Frontal cortex (tissue), 4 donors: ENCODE results near the gene NEDD4. TPM values are rescaled to one million over a fixed set of nuclear protein-coding genes. Genes with fewer than 3 reads are reported as not detected.
"Not testable (repeated sequence)": the region's sequence is repeated elsewhere in the genome, so short reads cannot be mapped to it uniquely, and the experiment has no call there.

Experiments
- DNase-seq, 2 donors: peaks; one replicate each; pipeline ENCODE4 v3.0.0; 2012; ENCODE audit warnings: low spot score in 2 of 2
- FAIRE-seq: peaks from 2 replicates; lab custom pipeline; 2012; peaks lifted over from hg19 to GRCh38; lab: Jason Lieb, UNC
- total RNA-seq: library from RNA; depleted of rRNA; stranded (reverse); fragments of >200 nt; gene quantifications from one replicate; pipeline ENCODE4 v1.2.3, GENCODE V29; 2014
- donor health status: control.
- donor health status: control.
- donor health status: control.

NEDD4 gene
- total RNA-seq, 1 donor from 2014 or later, result 5.7 TPM

DNA sequence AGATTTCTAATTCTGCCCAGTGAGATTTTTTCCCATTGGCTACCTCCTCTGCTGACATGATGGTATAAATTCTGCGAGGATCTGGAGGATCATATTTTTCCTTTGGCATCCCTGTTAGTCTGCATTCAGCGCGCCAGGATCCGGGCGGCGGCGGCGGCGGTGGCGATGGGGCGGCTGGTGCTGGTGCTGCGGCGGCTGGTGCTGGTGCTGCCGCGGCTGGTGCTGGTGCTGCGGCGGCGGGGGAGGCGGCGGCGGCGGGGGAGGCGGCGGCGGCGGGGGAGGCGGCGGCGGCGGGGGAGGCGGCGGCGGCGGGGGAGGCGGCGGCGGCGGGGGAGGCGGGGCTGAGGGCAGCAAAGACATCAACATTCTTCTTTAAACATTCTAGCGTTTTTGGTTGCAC lies 13.6 kb upstream of the NEDD4 start:
- not testable (repeated sequence) for DNase-seq, FAIRE-seq

DNA sequence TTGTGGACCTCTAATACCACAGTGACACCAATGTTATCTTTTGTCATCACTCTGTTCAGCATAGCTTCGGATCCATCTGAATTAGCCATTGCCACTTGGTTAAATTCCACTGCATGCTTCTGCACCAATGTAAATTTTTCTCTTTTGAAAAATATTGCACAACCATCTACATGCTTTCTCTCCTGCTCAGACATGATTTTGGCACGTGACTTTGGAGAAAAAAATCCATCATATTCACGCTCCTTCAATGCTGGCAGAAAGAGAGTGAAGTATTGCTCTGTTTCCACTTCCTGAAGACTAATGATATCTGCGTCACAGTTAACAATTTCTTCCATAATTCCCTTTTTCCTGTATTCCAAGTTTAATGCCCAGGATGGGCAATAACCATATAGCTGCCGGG lies 13.0 kb upstream of the NEDD4 start:
- FAIRE-seq, DNase-seq: not testable (repeated sequence)

DNA sequence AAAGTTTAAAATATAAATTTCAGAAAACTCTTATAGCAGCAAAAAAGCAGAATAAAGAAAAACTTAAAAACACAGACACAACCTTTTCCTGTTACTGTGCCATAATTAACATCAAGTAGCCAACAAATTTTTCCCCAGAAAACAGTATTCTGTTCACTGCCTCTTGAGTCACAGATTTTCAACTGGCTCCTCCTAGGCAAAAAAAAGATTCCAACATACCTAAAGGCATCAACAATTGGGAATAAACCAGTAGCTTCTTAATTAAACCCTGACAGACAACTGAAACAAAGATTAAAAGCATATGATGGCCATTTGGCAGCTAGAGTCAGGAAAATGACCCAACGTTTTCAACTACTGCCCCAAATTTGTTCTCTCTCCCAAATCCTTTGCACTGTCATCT lies 10.9 kb upstream of the NEDD4 start:
- not testable (repeated sequence) for FAIRE-seq, DNase-seq

DNA sequence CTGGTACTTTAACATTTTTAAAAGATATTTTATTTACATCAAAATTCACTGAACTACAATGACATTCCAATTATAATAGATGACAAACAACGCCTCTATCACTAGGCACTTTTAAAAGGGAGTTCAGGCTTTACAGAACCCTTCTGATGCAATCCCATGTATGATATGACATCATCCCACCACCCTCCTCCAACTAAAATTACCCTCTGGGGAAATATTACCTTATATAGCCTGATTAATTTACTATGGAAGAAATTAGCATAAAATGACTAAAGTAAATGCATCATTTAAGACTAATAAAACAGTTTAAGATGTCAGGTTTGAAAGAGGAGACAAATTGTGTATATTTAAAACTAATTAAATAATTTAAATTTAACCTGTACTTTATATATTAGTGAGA lies 10.4 kb upstream of the NEDD4 start:
- not testable (repeated sequence) for DNase-seq, FAIRE-seq

DNA sequence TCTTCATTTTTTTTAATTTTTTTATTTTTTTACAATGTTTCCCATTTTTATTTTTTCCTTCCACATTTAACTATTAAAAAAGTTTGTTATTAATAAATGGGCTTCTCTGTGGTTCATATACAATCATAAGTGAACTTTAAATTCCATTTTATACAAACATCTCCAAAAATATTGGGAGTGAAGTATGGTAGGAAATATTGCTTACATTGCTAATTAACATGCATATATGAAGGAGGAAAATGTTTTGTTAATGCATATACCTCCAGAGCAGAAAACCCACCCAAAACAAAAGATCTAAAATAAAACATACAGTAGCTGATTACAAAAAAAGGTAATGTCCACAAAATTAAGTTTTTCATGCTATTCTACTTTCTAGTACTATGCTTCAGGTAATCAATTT lies 9.9 kb upstream of the NEDD4 start:
- not testable (repeated sequence) for FAIRE-seq, DNase-seq

DNA sequence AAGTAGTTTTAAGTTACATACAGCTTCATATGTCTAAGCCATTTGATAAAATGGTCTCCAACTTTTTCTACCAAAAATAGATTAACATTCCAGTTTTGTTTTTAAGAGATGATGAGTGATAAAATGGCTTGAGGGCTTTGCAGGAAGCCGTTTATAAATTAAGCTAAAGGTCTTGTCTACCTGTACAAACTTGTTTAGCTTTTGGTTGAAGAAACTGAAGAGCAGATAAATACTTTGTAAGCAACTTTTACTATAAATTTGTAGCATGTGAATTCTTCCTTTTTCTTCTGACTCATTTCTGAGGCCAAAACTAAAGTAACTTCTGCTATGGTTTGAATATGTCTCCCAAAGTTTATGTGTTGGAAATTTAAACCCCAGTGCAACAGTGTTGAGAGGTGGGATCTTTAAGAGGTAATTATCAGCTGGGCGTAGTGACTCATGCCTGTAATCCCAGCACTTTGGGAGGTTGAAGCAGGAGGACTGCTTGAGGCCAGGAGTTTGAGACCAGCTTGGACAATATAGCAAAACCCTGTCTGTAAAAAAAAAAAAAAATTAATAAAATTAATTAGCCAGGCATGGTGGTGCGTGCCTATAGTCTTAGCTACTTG lies 8.2 kb upstream of the NEDD4 start:
- DNase-seq (no peak), FAIRE-seq (no peak)

DNA sequence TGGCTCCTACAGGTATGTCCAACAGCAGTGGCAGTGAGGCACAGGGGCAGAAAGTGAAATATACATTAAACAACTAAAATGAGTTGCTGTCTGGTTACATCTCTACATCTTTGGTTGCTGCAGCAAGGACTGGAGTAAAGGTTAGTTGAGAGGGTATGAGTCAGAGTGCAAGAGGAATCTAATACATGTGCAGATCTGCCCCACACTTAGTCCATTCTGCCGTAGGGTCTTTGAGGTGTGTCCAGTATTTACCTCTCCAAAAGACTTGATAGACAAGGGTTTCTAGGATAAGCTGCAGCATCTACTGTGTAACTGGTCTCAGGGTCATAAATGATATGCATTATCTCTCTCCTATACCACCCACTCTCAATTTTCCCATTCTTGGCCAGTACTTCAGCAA lies 6.2 kb upstream of the NEDD4 start:
- DNase-seq (no peak), FAIRE-seq (no peak)

DNA sequence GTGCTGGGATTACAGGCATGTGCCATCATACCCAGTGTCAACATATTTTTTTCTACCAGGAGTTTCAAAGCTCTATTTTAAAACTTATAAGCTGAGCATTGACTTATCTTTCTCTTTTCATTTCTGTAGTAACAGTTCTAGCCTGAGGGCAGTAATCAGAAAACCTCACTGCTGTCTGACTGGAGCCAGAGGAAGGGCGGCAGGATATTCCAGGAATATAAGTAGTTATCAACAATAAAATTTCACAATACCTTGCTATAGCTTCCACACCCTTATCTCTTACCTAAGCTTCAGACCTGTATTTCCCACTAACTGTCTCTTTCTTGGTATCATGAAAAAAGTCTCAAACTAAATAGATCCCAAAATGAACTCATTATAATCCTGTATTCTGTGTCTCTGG lies 5.1 kb upstream of the NEDD4 start:
- DNase-seq (no peak), FAIRE-seq (no peak)

DNA sequence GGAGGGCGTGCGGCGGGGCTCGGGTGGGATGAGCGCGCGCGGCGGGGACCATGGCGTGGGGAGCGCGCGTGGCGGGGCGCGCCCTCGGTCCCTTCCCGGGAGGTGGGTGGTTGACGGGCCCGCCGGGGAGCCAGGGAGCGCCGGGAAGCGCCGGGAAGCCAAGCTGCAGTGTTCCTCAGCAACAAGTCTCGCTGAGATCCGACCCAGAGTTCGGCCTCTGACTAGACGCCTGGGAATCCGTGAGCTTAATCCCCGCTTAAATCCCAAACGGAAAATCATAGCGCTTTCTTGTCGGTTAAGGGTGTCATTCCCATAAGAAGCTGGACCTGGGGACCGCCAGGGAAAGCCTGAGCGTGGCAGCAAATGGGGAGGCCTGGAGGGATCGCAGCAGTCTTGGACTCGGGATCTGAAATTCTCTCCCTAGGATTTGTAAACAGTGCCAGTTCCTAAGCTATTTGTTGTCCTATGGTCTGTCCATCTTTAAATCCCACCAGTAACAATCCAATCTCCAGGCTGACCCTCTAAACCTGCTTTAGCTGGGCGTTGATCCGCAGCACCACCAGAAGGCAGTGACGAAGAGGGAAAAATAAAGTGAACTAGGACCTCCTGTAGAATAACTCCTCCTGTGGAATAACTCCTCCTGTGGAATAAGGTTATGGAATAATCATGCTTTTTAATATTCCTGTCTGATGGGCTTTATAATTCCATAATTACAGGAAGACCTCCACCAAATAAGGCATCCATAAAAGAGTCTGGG lies 570 bp upstream of the NEDD4 start:
- peak in 1 of 2 donors; percentile 38 for DNase-seq
- FAIRE-seq, result no peak

DNA sequence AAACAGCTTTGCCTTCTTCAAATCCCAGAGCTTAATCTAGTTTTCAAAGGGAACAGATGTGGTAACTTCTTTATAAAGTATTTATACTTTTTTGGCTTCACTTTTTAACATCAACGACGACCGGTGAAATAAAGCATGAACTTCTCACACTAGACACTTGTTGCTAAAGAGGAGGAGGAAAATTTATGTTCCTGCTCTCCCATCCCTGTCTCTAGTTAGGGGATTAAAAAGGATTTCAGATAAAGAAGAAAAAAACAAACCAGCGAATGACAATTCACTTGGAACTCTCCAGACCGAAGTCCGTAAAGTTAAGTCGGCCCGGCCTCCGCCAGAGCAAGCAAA lies 672 bp downstream of the NEDD4 start:
- DNase-seq (peak in 1 of 2 donors; percentile 53), FAIRE-seq (no peak)

DNA sequence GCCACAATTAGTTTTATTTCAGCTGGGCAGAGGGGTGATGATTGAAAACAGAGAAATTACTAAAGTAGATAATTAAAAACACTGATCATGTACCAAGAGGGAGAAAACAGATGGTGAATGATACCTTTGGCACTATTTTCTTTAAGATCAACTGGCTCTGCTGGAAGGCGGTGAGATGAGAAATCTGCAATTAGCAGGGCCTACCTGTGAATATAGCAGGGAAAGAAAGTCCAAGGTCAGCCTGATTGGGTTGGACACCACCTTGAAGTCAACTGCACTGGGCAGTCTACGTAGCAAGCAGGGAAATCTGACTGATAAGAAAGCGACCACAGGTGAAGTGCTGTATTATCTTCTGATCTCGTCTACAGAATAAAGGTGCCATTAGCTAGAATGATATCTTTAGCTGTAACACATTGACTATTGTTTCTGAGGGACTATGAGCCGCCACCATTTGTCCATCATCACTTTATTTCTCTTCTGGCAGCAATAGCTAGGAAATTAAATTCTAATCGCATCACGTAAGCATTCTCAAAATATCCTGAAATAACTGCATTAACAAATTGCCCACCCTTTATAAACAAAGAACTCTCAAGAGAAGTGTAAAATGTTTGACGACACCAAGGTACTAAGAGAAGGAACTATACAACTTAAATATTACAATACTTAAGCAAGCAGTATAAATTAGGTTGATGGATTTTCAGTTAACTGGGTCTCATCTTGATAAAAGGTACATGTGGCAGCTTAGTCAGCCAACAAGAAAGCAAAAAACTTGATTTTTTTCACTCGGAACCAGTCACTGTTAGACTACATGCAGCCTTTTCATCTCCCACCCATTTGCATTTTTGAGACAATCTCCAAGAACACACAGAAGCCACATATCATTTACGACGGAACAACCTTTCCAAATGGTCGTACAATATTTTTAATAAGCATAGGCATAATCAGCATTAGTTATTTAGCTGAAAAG lies 1.3 kb downstream of the NEDD4 start:
- no peak for DNase-seq
- FAIRE-seq, result no peak

DNA sequence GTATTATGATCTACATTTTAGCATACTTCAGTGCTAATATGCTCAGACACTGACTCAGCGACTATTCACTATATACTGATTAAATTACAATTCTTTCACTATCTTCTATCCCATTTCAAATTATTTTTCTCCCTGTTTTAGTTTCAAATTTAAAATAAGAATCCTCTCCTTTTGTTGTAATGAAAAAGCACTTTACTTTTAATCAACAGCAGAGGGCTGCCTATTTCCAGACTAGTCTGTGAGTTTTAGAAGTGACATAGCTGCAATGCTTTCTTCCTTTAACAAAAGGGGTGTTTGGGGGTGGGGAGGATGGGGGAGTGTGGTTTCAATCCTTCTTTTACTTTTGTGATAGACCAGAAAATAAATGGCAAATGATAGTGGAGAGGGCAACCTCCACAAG lies 2.4 kb downstream of the NEDD4 start:
- FAIRE-seq (no peak), DNase-seq (no peak)

DNA sequence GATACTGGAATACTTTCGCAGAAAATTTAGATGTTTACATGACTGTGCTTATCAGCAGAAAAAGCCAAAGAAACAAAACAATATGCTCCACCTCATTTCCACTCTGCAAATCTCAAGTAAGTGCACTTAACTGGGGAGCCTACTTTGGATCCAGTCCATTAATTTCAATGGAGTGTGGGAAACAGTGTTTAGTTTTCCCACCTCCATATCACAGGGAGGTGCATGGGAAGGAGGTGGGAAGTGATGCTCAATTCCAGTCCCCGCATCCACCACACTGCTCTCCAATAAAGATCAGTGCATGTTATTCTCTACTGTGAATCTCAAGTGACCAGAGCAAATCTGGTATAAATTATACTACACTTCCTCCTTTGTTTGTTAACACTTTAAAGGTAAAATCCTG lies 2.9 kb downstream of the NEDD4 start:
- DNase-seq (no peak), FAIRE-seq (no peak)

DNA sequence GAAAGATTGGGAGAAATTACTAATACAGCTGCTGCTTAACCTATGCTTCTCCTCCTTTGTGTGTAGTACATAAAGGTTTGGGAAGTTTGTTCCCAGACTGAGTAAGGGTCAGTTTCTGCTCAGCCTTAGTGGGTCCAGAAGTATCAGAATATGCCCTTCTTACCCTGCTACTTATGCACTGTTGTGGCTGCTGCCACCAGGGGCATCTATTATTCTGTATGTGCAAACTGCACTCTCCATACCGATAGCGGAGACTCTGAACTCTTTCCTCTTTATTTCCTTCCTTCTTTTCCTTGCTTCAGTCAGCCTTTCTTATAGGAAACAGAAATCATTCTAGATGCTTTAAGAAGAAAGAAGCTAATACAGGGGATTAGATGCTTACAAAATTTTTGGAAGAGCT lies 4.0 kb downstream of the NEDD4 start:
- no peak for FAIRE-seq
- no peak for DNase-seq

DNA sequence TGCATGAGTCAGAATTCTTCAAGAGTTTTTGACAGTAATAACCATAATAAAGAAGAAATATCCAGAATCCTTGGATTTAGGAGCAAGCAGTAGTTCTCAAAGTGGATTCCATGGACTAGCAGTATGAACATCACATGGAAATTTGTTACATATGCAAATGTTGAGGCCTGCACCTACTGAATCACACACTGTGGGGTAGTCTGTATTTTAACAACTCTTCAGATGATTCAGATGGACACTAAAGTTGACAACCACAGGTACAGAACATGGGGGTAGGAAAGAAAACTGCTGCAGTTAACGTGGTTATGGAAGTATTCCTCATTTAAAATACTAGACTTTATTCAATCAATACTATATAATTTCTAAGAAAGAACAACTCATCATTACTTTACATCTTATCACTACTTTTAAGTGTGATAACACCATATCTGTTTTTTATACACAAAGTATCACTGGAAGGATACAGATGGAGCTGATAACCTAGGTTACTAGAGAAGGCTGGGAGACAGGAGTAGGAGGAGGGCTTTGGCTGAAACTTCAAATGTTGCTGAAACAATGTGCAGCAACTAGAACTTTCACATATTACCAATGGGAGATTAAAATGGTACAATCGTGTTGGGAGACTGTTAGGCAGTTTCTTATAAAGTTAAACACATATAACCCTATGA lies 11.7 kb downstream of the NEDD4 start:
- FAIRE-seq, result no peak
- no peak for DNase-seq

DNA sequence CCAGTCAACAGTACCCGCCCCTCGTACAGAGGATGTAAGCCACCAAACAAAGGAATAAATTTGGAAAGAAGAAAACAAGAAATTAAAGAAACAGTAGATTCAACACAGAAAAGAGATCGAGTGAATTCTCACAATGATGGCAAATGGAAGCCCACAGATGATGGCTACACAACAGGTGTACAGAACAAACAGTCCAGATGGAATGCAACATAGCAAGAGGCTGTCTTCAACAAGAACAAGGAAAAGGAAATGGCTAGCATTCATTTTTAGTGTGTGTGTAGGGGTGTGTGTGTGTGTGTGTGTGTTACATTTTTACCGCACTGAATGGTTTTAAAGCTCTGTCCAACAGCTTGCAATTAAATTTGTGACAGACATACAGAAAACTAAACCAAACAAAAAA lies 12.9 kb downstream of the NEDD4 start:
- FAIRE-seq, result no peak
- no peak for DNase-seq

DNA sequence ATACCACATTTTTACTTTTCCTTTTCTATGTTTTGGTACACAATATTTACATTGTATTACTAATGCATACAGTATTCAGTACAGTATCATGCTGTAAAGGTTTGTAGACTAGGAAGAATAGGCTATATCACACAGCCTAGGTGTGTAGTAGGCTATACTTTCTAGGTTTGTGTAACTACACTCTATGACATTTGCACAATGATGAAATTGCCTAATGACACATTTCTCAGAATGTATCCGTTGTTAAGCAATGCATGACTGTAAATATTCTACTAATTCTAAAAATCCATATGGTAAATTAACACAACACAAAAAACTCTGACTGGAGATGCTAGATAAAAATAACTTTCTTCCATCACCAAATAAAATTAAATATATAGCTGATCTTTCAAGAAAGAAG lies 16.2 kb downstream of the NEDD4 start:
- no peak for DNase-seq
- FAIRE-seq, result no peak

DNA sequence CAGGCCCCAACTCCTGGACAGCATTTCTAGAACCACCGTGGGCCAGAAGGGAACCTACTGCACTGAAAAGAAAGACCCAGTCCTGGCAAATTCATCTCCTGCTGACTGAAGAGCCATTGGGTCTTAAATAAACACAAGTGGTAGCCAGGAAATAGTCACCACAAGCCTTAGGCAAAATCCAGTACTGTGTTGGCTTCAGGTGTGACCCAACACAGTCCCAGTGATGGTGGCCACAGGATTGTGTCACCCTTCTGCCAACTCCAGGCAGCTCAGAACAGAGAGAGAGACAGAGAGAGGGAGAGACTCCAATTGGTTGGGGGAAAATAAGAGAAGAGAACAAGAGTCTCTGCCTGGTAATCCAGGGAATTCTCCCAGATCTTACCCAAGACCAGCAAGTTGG lies 23.1 kb downstream of the NEDD4 start:
- DNase-seq (no peak), FAIRE-seq (no peak)

DNA sequence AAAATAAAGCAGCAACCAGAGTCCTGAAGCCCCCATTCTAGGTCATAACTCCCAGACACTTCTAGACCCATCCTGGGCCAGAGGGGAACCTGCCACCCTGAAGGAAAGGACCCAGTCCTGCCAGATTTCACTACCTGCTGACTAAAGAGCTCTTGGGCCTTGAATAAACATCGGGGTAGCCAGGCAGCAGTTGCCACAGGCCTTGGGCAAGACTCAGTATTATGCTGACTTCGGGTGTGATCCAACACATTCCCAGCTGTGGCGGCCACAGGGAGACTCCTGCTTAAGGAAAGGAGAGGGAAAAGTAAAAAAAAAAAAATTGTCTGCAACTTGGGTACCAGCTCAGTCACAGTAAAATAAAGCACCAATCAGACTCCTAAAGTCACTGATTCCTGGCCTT lies 23.8 kb downstream of the NEDD4 start:
- FAIRE-seq (no peak), DNase-seq (no peak)

DNA sequence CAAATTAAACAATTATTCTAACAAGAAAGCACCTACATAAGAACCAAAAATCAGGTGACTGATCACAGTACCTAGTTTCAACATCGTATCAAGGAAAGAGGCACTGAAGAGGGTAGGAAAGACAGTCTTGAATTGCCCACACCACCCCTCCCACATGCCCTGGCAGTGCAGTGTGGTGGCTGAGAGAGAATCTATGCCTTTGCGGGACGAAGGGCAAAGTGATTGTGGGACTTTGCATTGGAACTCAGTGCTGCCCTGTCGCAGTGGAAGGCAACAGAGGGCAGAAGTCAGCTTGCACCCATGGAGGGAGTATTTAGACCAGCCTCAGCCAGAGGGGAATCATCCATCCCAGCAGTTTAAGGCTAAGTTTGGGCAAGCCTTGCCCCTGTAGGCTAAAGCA lies 24.5 kb downstream of the NEDD4 start:
- FAIRE-seq (no peak), DNase-seq (no peak)
